Stimulated activated CD8-positive, alpha-beta memory T cell treated with anti-CD3 and anti-CD28 coated beads, Interleukin-7, amount 100 ng/mL, for 4 hours (primary cell): ENCODE data around the gene NDUFAF3.
A peak's percentile ranks its signal among the peaks of the same experiment; 100 is the strongest.

Experiments used
- DNase-seq, 2 donors: peaks; one replicate each; pipeline ENCODE4 v3.0.0-alpha.2; 2020; ENCODE audit warnings: low read depth in 2 of 2

Gene NDUFAF3, protein sequence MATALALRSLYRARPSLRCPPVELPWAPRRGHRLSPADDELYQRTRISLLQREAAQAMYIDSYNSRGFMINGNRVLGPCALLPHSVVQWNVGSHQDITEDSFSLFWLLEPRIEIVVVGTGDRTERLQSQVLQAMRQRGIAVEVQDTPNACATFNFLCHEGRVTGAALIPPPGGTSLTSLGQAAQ

DNA sequence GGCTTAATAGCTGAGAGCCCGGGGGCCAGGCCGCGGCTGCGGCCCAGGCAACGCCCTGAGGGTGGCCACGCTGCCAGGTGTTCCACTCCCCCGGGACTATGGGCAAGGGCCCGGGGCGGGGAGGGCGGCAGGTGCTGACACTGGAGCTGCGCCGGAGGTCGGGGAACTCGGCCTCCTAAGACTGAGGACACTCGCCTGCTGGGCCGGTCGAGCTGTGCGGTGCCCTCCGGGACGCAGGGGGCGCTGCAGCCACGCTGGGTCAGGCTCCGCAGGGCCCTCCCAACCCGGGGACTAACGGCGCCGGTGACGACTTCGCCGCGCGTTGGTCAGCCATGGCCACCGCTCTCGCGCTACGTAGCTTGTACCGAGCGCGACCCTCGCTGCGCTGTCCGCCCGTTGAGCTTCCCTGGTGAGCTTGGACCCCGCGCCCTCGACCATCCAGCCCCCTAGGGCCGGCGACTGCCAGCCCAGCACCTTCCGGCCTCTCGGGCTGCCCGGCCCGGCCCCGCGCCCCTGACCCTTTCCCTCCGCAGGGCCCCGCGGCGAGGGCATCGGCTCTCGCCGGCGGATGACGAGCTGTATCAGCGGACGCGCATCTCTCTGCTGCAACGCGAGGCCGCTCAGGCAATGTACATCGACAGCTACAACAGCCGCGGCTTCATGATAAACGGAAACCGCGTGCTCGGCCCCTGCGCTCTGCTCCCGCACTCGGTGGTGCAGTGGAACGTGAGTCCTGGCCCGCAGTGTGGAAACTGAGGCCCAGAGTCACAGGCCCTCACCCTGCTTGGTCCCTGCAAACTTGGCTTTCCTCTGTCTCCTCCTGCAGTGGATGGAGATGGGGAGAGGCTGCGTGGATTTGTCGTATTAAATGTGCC is at the start of gene NDUFAF3:
NDUFAF3 (plus strand) TSS at position 309 of the 875 bp plus-strand sequence; CDS start at position 333, 24 bp downstream.
- DNase-seq = peak; percentile 78 to 86

DNA sequence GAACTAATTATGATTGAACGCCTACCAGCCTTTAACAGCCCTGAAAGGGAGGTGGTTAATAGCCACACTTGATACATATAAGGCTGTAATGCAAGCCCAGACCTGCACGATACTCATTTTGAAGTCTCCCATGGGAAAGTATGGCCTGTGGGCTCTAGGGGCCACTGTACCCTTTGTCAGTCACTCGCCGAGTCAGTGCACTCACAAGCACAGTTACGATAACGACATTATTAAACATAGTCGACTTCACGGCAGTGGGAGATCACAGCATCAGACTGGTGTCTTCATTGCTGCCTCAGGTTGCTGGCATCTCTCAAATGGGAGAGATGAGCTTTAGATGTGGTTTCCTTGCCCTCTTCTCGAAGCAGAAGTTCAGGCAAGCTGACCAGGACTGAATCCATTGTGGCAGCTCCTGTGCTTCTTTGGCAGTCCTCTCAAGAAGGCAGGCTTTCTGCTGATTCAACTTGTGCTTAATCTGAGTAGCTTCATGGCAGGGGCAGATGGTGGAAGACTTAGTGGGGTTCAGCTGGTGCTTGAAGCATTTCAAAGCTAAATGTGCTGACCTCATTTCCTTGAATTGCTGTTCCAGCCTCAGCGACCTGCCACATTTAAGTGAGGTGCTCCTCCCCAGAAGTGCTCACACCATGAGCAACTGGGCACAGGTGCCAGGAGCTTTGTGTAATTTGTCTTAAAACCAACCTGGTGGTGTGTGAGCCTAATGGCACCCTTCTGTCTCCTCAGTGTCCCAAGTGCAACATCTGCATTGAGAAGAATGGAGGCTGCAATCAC is 47.7 kb upstream of the NDUFAF3 start:
- DNase-seq = no peak

DNA sequence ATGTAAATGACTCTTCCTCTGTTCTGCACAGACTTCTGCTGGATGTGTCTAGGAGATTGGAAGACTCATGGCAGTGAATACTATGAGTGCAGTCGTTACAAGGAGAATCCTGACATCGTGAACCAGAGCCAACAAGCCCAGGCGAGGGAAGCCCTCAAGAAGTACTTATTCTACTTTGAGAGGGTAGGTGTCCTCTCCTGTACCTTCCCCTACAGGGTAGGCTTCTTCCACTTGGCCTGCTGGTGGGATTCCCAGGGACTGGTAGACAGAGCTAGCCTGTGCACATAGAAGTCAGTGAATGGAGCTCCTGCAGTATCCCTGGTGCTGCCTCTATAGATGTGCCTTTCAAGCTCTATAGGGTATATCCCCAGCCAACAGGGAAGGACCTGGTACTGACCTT is 42.5 kb upstream of the NDUFAF3 start:
- DNase-seq = no peak

DNA sequence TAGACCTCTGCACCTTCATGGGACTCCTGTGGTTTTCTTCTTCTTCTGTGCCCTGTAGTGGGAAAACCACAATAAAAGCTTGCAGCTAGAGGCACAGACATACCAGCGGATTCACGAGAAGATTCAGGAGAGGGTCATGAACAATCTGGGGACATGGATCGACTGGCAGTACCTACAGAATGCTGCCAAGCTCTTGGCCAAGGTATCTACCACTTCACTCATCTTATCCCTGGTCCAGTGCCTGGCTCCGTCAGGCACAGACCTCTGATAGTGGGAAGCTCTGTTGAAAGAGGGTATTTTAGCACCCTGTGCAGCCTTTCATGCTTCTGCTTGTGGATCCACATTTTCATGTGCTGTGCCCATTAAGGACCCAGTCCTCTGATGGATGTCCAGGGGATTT is 41.6 kb upstream of the NDUFAF3 start:
- DNase-seq = no peak

DNA sequence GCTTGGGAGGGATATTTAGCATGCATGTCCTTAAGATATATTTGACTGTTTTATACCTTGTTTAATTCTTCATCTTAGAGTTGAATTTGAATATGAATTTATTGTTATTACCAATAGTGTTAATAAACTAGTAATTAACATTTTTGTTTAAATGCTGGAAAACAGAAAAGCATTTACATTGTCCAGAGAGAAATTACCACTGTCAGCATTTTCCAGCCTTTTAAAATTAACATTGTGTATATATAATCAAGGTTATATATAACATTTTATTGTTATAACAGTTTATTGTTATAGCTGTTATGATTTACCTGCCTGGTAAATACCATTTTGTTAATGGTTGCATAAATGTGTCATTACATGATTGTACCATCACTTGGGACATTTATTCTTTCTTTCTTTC is 39.9 kb upstream of the NDUFAF3 start:
- DNase-seq = no peak

DNA sequence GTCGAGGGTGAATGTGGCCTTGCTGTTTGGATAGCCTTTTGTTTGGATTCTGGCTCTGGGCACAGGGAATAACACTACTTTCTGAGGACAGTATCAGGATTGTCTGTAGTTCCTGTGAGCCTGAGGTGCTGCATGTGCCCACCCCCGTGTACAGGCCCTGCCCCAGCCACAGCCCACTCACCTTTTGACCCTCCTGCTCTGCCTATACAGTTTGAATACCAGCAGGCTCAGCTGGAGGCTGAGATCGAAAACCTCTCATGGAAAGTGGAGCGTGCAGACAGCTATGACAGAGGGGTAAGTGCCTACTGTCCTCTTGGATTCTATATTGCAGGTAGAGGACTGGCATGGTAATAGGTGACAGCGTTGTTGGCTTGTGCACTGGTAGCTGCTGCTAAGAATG is 39.2 kb upstream of the NDUFAF3 start:
- DNase-seq = no peak

DNA sequence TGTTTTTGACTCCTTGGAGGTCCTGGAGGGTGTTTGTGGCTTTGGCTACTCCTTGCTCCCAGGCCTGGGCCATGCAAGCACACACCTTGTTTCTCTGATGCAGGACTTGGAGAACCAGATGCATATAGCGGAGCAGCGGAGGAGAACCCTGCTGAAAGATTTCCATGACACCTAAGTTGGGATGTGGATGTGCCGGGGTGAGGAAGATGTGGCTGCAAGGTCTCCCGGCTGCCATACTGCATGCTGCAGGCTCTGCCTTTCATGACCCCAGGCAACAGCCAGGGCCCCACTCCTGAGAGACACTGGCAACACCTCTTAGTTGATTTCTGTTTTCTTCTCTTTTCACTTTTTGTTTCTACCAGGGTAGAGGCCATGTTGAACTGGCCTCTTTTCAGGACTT is 38.8 kb upstream of the NDUFAF3 start:
- DNase-seq = no peak

DNA sequence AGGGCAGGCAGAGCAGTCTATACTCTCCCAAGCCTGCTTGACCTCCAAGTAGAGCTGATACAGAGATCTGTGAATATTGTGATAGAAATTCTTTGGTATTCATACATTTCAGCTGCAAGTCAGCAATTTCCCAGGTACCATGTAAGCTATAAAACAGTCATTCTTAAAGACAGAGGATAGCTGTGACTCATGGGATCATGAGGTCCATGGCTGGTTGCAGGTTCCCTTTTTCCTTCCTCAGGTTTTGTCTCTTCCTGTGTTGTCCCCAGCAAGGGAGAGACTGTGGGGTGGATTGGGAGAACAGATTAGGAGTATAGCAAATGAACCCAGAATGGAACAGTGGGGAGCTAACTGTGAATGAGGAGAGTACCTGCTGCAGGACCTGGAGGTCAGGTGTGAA is 37.3 kb upstream of the NDUFAF3 start:
- no peak for DNase-seq

DNA sequence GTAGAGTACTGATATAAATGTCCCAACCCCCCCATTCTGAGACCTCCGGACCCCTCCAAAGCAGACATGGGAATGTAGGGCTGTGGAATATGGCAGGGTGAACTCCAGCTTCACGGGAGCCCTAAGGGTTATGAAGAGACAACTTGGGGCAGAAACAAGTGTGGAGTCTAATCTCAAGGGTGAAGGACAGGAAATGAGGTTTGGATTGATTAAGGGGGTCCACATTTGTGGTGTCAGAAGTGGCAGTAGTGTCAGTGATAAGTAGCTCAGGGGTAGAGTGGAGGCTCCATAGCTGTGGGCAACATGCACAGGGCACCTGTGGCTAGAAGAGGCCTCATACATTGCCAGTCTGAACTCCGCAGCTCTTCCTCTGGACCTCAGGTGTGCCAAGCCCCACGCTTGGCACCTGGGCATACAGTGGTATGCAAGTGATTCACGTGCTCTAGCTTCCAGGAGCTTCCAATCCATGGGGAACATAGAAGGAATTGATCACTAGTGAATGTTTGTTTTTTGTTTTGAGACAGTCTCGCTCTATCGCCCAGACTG is 36.0 kb upstream of the NDUFAF3 start:
- no peak for DNase-seq

DNA sequence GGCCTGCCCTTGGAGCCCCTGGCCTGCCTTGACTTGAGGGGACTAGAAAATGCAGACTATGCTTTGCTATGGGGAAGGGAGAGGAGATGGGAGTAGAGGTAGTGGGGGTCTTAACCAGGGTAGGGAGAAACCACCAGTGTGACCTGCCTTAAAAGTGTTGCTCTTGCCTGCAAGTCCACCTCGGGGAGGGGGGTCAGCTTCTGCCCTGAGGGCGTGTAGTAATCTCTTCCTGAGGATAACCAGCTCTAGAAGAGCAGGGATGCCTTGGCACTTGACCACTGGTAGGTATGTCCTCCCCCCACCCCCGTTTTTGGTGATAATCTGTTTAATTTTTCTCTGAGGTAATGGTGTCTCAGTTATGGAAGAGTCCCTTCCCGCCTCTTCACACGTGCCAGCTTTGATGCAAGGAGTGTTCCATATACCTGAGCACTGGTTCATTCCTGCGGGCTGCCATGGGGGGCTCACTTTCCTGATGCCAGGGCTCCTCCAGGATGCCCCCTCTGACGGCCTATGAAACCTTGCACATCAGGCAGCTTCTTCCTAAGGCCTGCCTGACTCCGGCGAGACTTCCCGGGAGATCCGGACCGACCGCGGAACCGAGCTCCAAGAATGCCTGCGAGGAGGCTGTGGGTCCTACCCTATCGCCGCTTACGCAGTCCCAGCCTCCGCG is 32.7 kb upstream of the NDUFAF3 start:
- no peak for DNase-seq

DNA sequence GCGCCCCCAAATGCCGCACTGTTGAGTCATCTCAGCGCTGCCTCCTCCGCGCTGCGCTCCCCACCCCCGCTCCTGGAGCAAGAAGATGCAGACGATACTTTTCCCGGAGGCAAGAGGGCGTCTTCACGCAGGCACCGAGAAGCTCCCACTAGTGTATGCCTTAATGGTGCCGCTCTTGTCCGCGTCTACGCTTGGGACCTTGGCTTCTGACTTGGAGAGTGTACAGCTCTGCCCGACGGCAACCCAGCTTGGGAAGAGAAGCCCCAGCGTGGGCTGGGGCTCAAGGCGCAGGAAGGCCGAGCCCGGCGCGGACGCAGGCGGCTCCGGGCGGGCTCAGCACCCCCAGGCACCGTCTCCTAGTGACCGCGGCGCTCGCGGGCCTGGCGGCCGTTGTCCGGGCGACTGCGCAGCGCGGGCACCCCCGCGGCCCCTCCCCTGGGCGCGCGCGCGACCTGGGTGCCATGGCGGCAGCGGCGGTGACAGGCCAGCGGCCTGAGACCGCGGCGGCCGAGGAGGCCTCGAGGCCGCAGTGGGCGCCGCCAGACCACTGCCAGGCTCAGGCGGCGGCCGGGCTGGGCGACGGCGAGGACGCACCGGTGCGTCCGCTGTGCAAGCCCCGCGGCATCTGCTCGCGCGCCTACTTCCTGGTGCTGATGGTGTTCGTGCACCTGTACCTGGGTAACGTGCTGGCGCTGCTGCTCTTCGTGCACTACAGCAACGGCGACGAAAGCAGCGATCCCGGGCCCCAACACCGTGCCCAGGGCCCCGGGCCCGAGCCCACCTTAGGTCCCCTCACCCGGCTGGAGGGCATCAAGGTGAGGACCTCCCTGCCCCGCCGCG is 31.9 kb upstream of the NDUFAF3 start, which contains the start of gene P4HTM:
P4HTM (plus strand) TSS at position 446 of the 840 bp plus-strand sequence; CDS start at position 462, 16 bp downstream.
- DNase-seq = peak; percentile 79 to 83

DNA sequence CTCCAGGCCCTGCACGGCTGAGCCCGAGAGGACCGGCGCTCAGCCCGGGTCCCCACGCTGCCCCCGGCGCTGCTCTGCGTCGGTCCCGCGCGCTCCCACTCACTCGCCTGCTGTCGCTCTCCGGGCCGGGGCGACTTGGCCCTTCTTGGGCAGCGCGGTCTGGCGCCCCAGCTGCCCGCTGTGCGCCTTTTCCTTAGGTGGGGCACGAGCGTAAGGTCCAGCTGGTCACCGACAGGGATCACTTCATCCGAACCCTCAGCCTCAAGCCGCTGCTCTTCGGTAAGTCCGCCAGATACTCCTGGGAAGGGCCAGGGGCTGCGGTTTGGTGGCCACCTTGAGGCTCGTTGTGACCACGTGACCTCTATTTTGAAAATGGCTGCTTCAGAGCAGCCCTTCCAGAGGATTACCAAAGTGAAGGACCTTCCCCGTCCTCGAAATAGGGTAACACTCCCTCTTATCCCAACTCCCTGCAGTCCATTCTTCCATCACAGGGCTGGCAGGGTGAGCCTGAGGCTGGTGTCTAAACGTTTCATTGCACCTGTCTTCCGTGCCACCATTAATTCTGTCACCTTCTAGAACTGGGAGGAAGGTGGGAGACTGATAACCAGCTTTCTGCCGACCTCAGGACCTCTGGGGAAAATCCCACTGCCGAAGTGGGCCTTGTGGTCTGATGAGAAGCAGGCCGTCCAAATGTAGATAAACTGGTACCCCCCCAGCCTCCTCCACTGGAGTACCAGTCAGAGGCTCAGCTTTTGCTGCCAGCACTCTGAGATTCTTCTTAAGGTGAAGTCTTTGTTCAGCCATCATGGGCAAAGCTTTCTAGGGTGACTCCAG is 31.1 kb upstream of the NDUFAF3 start:
- DNase-seq = peak in 1 of 2 donors; percentile 21

DNA sequence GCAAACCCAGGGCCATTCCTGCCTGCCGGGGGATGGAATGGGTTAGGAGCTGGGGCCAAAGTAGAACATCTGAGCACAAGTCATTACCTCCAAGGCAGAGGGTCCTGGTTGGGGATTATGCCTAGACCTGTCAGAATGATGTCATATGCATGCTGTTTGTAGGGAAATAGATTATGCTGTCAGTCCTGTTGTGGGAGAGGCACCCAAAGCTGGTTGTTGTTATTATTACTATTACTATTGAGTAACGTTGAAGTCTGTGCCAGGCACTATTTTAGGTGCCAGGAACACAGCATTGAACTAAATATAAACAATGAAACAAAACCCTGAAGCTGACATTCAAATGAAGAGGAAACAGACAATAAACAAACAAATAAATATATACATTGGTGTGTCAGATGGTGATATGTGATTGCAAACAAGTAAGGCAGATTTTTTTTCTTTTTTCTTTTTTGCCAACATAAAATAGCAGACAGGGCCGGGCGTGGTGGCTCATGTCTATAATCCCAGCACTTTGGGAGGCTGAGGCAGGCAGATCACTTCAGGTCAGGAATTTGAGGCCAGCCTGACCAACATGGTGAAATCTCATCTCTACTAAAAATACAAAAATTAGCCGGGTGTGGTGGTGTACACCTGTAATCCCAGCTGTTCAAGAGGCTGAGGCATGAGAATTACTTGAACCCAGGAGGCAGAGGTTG is 29.9 kb upstream of the NDUFAF3 start:
- DNase-seq = no peak

DNA sequence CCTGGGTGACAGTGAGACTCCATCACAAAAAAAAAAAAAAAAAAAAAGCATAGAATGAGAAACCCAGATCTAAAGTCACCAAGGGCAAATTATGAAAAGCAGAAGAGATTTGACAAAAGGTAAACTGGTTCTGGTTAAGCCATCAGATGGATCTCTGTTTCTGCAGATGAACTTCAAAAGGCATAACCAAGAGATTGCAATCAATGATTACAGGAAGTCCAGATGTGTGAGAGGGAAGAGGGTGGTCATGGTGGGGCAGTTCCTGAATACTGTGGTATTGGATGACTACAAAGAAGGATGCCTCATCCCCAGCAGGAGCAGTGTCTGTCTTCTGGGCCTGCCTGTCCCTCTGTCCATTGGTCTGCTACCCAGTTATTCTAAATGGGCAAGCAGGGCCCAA is 28.1 kb upstream of the NDUFAF3 start:
- DNase-seq = no peak

DNA sequence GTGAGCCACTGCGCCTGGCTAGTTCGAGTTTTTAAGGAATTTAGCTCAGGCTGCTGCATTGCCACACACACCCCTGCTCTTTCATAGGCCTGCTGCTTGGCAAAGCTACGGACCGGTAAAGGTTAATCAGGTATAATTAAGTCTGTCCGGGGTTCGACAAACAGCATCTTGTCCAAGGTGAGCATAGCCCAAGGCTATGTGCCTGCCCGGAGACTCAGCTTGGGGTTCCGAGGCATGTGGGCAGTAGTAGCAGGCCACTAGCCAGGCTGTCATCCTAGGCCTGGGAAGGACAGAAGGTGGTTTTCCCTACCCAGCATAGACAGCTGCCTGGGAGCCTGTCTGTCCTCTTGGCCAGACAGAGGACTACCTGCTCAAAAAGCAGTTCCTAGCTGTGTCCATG is 25.3 kb upstream of the NDUFAF3 start:
- no peak for DNase-seq

DNA sequence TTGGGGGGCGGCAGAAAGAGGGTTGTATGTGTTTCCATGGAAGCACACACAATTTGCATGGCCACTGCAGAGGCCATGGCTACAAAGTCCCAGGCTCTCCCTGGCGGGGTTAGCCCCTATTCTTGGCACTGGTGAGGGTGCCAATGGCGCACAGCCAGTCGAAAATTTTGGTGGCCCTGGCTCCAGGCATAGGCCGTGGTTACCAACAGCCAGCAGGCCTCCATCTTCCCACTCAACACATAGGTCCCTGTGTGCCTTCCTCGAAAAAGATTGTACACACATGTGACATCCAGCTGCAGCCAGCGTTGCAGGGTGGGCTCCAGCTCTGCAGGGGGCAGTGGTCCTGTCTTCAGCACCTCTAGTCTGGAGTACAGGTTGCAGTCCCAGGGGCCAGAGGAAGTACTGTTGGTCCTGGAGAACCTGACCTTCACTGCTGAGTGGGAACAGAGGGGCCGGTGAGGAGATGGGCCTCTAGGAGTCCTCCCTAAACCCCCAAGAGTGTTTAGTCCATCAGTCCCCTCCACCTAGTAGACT is 24.8 kb upstream of the NDUFAF3 start:
- no peak for DNase-seq

DNA sequence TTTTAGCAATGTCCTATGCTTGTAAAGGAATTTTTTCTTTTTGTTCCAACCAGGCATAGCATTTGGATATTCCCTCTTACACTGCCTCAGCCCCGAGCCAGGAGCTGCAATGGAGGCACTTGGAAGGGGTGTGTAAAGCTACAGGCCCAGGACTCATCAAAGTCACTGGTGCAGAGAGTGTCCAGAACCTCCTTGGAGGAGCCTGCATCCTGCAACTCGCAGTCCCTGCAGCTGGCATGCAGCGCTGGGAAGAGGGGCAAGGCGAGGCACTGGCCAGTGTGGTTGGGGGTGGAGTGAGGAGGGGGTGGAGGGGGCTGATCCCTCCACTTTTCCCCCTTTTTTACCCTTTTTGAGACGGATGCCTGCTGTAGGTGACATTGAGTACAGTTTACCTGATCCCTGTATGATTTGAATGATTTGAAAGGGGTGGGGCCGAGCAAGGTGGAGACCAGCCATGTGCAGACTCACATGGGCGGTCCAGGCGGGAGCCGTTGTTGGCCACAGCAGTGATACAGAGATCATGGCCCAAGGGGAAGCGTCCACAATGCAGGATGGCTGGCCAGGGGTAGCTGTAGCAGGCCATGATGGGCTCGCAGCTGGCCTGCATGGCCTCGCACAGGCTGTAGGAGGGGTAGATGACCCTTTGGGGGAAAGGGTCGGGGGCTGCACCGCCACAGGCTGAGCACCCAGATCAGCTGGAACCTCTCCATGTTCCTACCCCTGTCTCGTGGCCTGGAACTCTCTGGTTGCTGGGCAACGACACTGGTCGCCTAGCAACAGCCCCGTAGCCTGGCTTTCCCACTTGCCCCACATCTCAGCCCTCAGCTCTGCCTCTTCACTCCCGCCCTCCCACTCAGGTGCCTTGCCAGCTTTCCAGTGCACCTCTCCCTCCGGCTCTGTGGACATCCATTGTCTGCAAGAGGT is 23.9 kb upstream of the NDUFAF3 start:
- no peak for DNase-seq
